ENCODE measurements around the gene SPINT1.
A peak's percentile ranks its signal among the peaks of the same experiment; 100 is the strongest.
"Not testable (repeated sequence)": the region's sequence is repeated elsewhere in the genome, so short reads cannot be mapped to it uniquely, and the experiment has no call there.

Gene SPINT1

DNA sequence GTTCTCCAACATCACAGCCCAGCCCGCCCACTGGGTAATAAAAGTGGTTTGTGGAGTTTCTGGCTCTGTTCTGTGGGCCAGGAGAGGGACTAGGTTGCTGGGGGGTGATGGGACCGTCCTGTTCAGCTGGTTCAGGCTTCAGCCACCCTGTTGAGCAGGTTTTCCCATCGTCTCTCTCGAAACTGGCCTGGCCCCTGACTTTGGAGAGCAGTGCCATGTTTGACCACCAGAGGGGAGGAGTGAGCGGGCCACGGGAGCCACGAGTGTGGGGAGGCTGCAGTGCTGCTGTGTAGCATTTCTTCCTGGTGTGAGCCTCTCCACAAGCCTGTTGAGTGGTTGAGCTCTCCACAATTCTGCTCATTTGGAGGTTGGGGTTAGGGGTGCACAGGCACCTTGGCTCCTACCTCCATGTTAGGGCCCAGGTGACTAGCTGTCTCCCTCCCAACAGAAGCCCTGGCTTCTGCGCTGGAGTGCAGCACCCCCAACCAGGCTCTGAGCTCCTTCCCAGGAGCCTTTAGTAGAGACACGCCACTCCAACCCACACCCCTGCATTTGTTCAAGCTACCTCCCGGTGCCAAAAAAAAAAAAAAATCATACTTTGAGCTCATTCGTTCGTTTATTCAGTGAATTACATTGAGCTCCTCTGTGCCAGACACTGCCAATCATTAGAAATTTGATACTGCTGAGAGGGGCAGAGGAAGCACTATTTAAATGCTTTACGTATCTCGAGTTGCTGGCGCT, 13.9 kb downstream of the SPINT1 start:
- no peak overlapping the region for H3K27ac ChIP-seq (ENCODE audit: low read length)
- H3K27me3 ChIP-seq (ENCODE audit: low read depth, low read length), result no peaks in the 10 kb centered on the region
- no peaks in the 10 kb centered on the region for H3K79me2 ChIP-seq (ENCODE audit: low read length)
- H3K36me3 ChIP-seq (replicated peaks; ENCODE audit: low read depth, low read length), result no peaks in the 10 kb centered on the region
- H3K4me1 ChIP-seq (ENCODE audit: low read length), result peaks cover 21% of the 10 kb centered on the region
- H3K4me3 ChIP-seq (ENCODE audit: low read length), result peak overlapping the region; percentile 50
- H3K9ac ChIP-seq (ENCODE audit: low read length), result peak overlapping the region; percentile 32; the same call in 1 of the 2 replicates
- H3K4me2 ChIP-seq (ENCODE audit: low read length), result peak overlapping the region; percentile 73
- H3K9me3 ChIP-seq (ENCODE audit: insufficient read depth, low read length), result no peaks in the 10 kb centered on the region
- no peak for TF ChIP-seq EZH2phosphoT487 (IDR thresholded peaks at IDR 0.05; ENCODE audit: low read depth)
- TF ChIP-seq, protein P1, sequence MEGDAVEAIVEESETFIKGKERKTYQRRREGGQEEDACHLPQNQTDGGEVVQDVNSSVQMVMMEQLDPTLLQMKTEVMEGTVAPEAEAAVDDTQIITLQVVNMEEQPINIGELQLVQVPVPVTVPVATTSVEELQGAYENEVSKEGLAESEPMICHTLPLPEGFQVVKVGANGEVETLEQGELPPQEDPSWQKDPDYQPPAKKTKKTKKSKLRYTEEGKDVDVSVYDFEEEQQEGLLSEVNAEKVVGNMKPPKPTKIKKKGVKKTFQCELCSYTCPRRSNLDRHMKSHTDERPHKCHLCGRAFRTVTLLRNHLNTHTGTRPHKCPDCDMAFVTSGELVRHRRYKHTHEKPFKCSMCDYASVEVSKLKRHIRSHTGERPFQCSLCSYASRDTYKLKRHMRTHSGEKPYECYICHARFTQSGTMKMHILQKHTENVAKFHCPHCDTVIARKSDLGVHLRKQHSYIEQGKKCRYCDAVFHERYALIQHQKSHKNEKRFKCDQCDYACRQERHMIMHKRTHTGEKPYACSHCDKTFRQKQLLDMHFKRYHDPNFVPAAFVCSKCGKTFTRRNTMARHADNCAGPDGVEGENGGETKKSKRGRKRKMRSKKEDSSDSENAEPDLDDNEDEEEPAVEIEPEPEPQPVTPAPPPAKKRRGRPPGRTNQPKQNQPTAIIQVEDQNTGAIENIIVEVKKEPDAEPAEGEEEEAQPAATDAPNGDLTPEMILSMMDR (IDR thresholded peaks at IDR 0.05; ENCODE audit: low read depth, low read length), result peak; percentile 92
- no peaks in the 10 kb centered on the region for H4K20me1 ChIP-seq (ENCODE audit: insufficient read depth, low read length)
- peak overlapping the region; percentile 99 for H2AFZ ChIP-seq (ENCODE audit: low read depth, low read length)

DNA sequence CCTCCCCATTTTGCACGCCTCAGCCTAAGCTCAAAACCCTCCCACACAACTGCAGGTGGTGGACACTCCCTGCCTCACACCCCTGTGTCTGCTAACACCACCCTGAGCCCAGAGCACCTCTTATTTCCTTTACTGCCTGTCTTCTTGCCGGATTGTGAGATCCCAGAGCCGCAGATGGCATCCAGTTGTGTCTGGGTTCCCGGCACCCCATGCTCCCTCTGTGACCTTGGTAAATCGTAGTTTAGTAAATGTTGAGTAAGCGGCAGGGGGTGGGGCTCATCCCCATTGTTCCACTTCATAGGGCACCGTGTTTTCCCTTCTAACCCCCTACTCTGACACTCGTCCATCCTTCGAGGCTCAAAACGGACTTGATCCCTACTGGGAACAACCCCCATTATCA, 14.9 kb downstream of the SPINT1 start:
- no peak overlapping the region for H3K4me3 ChIP-seq (ENCODE audit: low read length)
- H3K79me2 ChIP-seq (ENCODE audit: low read length), result no peaks in the 10 kb centered on the region
- H3K4me1 ChIP-seq (ENCODE audit: low read length), result peaks cover 21% of the 10 kb centered on the region
- no peaks in the 10 kb centered on the region for H3K27me3 ChIP-seq (ENCODE audit: low read depth, low read length)
- H3K27ac ChIP-seq (ENCODE audit: low read length), result no peak overlapping the region
- H3K36me3 ChIP-seq (replicated peaks; ENCODE audit: low read depth, low read length), result no peaks in the 10 kb centered on the region
- H3K9me3 ChIP-seq (ENCODE audit: insufficient read depth, low read length), result no peaks in the 10 kb centered on the region
- peak overlapping the region; percentile 99; the same call in 1 of the 2 replicates for H2AFZ ChIP-seq (ENCODE audit: low read depth, low read length)
- H3K9ac ChIP-seq (ENCODE audit: low read length), result no peak overlapping the region
- no peak for TF ChIP-seq EZH2phosphoT487 (IDR thresholded peaks at IDR 0.05; ENCODE audit: low read depth)
- TF ChIP-seq, protein P1 (IDR thresholded peaks at IDR 0.05; ENCODE audit: low read depth, low read length), result no peak
- H3K4me2 ChIP-seq (ENCODE audit: low read length), result peak overlapping the region; percentile 48
- no peaks in the 10 kb centered on the region for H4K20me1 ChIP-seq (ENCODE audit: insufficient read depth, low read length)

DNA sequence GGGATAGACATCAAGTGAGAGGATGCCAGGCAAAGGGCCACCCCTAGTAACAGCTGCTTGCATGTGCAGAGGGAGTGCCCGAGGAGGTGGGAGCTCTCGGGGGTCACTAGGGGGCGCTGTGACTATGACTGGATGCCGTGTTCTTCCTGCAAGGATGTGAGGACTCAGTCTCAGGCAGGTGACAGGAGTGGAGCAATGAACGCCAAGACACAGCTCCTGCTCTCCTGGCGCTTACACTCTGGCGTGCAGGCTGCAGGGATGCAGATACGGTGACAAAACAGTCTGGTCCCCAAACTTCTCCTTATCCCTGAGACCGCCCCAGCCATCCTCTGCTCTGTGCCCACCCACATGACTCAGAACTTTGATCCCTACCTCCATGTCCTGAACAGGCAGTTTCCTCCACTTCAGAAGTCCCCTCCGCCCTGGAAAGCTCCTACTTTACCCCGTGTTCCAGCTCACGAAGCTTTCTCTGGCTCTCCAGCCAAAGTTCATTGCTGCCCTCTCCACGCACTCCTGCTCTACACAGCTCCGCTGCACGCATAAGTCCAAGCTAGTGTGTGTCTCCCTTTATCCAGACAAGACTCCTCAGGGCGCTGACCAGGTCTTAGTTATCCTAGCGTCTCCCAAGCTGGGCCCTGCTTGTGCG, 15.5 kb downstream of the SPINT1 start:
- Histone ChIP-seq H3K36me3 (replicated peaks; ENCODE audit: low read depth, low read length) (no peaks in the 10 kb centered on the region), H3K4me3 (ENCODE audit: low read length) (peak overlapping the region; percentile 46), H3K9ac (ENCODE audit: low read length) (no peak overlapping the region), H3K4me1 (ENCODE audit: low read length) (peaks cover 21% of the 10 kb centered on the region), H3K27me3 (ENCODE audit: low read depth, low read length) (no peaks in the 10 kb centered on the region), H3K4me2 (ENCODE audit: low read length) (peak overlapping the region; percentile 48), H3K27ac (ENCODE audit: low read length) (no peak overlapping the region), H3K79me2 (ENCODE audit: low read length) (no peaks in the 10 kb centered on the region), H2AFZ (ENCODE audit: low read depth, low read length) (peak overlapping the region; percentile 97), H4K20me1 (ENCODE audit: insufficient read depth, low read length) (no peaks in the 10 kb centered on the region), H3K9me3 (ENCODE audit: insufficient read depth, low read length) (no peaks in the 10 kb centered on the region)
- no peak for TF ChIP-seq EZH2phosphoT487 (IDR thresholded peaks at IDR 0.05; ENCODE audit: low read depth)
- TF ChIP-seq, protein P1 (IDR thresholded peaks at IDR 0.05; ENCODE audit: low read depth, low read length), result peak; percentile 93

DNA sequence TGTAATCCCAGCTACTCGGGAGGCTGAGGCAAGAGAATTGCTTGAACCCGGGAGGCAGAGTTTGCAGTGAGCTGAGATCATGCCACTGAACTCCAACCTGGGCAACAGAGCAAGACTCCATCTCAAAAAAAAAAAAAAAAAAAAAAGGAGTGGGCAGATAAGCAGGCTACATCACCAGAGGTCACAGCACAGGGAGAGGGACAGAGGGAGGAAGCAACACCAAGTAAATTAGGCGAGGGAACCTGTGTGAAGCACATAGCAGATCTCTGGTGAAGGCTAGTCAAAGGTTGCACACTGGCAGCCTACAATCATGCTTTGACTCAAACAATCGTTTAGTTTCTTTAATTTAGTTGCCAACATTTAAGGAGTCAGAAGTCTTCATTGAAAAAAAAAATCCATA, 17.3 kb downstream of the SPINT1 start:
- H3K4me1 ChIP-seq (ENCODE audit: low read length), result peaks cover 21% of the 10 kb centered on the region
- not testable (repeated sequence) for H3K27ac ChIP-seq (ENCODE audit: low read length); H3K9ac ChIP-seq (ENCODE audit: low read length); H4K20me1 ChIP-seq (ENCODE audit: insufficient read depth, low read length); H2AFZ ChIP-seq (ENCODE audit: low read depth, low read length); H3K4me3 ChIP-seq (ENCODE audit: low read length); H3K36me3 ChIP-seq (replicated peaks; ENCODE audit: low read depth, low read length); H3K27me3 ChIP-seq (ENCODE audit: low read depth, low read length); H3K9me3 ChIP-seq (ENCODE audit: insufficient read depth, low read length); H3K4me2 ChIP-seq (ENCODE audit: low read length); H3K79me2 ChIP-seq (ENCODE audit: low read length)
